PFSK-1 (cell line): ENCODE measurements around the gene SLC51A.

Experiments
- FOXP2 ChIP-seq: optimal IDR thresholded peaks from 2 replicates; pipeline ENCODE3; 2011; ENCODE audit warnings: borderline replicate concordance, control low read depth, inconsistent platforms; ENCODE audit not compliant: insufficient read depth; ENCODE audit errors: extremely low read length, extremely low read depth
- POLR2AphosphoS5 ChIP-seq: IDR thresholded peaks from 2 replicates; pipeline ENCODE4 v1.6.1; 2012; ENCODE audit warnings: low read depth, mild to moderate bottlenecking, control low read depth, low read length, moderate library complexity
- SIN3A ChIP-seq: IDR thresholded peaks from 2 replicates; pipeline ENCODE4 v1.6.1; 2012; ENCODE audit warnings: mild to moderate bottlenecking, low read length, moderate library complexity, borderline replicate concordance; ENCODE audit not compliant: insufficient read depth
- TAF1 ChIP-seq: IDR thresholded peaks from 2 replicates; pipeline ENCODE4 v1.6.1; 2012; ENCODE audit warnings: low read length, control low read depth, borderline replicate concordance; ENCODE audit not compliant: insufficient read depth
- TF ChIP-seq, protein P1 (sequence below), 2 experiments: IDR thresholded peaks; 2 replicates each; pipeline versions ENCODE4 v1.6.1 to v1.8.0; 2011 to 2012; ENCODE audit warnings: low read depth in 2 of 2, low read length in 2 of 2, control low read depth in 1 of 2, inconsistent platforms in 1 of 2, mild to moderate bottlenecking in 1 of 2, moderate library complexity in 1 of 2; ENCODE audit not compliant: insufficient read depth in 1 of 2

SLC51A gene

DNA sequence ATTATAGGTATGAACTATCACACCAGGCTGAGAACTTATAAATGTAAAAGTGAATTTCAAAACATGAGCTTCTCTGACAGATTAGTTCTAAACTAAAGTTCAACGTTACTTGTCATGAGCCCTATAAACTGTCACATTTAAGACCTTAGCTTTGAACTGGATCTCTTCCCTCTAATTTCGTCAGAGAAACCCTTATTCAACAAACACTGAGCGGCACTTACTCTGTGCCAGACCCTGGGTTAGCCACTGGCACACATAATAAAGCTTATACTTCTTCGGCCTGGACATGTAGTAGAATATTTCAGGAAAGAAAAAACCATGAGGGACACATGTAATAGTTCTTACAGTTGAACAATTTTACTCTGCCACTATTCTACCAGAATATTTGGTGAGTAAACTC lies 65.6 kb downstream of the SLC51A start:
- no peak for TF ChIP-seq FOXP2
- TF ChIP-seq TAF1 = no peak
- no peak for TF ChIP-seq SIN3A
- TF ChIP-seq, protein P1, sequence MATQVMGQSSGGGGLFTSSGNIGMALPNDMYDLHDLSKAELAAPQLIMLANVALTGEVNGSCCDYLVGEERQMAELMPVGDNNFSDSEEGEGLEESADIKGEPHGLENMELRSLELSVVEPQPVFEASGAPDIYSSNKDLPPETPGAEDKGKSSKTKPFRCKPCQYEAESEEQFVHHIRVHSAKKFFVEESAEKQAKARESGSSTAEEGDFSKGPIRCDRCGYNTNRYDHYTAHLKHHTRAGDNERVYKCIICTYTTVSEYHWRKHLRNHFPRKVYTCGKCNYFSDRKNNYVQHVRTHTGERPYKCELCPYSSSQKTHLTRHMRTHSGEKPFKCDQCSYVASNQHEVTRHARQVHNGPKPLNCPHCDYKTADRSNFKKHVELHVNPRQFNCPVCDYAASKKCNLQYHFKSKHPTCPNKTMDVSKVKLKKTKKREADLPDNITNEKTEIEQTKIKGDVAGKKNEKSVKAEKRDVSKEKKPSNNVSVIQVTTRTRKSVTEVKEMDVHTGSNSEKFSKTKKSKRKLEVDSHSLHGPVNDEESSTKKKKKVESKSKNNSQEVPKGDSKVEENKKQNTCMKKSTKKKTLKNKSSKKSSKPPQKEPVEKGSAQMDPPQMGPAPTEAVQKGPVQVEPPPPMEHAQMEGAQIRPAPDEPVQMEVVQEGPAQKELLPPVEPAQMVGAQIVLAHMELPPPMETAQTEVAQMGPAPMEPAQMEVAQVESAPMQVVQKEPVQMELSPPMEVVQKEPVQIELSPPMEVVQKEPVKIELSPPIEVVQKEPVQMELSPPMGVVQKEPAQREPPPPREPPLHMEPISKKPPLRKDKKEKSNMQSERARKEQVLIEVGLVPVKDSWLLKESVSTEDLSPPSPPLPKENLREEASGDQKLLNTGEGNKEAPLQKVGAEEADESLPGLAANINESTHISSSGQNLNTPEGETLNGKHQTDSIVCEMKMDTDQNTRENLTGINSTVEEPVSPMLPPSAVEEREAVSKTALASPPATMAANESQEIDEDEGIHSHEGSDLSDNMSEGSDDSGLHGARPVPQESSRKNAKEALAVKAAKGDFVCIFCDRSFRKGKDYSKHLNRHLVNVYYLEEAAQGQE (IDR thresholded peaks at IDR 0.05; ENCODE audit: insufficient read depth in 1 of 2, low read depth in 2 of 2, low read length in 2 of 2) = no peak
- no peak for TF ChIP-seq POLR2AphosphoS5
